NCI-H460 (cell line): ENCODE results near the gene TANGO2. TPM values are rescaled to one million over a fixed set of nuclear protein-coding genes. Genes with fewer than 3 reads are reported as not detected.

Experiments
- DNase-seq: peaks from one replicate; pipeline ENCODE4 v3.0.0-alpha.2; 2016; ENCODE audit warnings: low read depth; ENCODE audit errors: extremely low read depth
- total RNA-seq: library from RNA; depleted of rRNA; stranded (reverse); fragments of >200 nt; shearing (Covaris generic); gene quantifications from 2 replicates; pipeline ENCODE4 v1.2.3, GENCODE V29; 2014

Gene TANGO2
- total RNA-seq, 1 experiment from 2014 or later = 13.0 TPM

DNA sequence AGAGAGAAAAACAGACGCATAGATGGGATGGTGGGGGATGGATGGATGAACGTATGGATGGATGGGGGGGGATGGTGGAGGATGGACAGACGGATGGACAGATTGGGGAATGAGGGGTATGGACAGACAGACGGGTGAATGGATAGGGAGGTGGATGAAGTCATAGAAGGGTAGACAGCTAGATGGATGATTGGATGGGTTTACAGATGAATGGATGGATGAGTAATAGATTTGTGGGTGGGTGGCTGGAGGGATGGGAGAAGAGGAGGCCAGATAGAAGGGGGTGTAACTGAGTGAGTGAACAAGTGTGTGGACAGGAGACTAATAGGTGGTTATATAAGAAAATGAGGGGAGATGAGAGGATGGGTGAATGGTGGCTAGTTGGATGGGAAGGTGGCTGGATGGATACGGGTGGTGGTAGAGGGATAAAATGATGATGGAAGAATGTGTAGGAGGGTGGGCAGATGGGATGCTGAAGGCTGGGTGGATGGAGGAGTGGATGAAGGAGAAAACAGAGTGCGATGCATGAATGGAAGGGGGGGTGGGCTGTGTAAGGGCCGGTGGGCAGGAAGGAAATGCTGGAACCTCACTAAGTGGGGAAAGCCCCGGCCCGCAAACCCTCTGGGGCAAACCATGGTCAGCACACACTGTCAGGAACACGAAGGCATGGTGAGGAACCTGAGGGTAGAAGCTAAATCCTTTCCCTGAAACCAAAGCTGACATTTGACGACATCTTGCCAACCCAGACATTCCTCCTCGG lies 25.9 kb upstream of the TANGO2 start:
- DNase-seq = no peak

DNA sequence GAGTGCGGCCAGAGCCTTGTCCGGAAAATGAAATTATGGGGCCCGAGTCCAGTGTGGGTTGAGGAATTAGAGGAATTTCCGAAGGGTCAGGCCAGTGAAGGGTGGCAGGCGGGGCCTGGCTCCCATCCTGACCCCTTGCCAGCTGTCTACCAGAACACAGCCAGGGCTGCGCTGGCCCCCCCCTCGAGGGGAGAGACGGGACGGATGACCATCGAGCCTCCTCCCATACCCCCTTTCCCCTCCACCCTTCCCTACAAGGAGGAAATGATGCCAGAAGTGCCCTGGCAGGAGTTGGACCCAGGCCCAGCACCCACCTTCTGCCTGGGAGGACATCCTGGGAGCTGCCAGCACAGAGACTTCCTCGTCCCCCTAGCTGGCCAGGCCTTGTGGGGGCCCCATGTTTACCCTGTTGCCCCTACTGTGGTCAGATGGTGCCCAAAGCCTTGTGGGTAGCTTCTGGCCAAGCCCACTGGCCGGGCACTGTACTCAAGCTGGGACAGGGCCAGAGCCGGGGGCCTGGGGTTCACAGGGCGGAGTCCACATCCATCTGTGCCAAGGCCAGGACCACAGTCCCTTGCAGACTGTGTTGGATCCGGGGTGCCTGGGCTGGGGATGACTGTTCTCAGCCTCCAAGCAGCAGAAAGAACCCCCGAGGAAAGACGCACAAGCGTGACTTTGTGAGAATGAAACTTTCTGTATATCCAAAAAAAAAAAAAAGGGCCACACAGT lies 25.1 kb upstream of the TANGO2 start:
- DNase-seq = no peak

DNA sequence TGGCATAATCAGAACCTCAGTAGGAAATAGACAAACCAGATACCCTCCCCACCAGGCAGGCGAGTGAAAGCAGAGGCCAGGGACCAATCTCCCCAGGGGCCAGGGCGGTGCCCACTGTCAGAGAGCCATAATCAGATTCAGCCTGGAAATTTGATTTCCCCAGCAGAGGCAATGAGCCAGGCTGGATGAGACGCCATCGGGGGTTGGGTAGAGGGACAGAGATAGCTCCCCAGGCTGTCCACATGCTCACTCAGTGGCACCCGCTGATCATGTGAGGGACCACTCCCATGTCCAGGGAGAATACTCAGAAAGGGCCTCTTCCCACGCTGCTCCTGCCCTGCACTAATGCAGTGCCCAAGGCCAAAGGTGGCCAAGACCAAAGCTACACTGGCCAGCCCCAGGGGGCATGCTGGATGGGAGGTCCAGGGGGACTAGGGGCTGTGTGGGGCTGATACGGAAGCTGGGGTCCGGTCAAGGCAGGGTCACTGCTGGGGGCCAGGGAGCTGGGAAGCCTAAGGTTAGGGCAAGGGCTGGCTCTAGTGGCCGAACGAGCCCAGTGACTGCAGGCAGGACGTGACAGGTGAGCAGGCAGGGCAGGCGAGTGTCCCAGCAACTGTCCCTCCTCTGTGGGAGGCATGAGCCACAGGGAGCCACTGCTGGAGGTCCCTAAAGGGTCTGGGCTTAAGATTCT lies 24.1 kb upstream of the TANGO2 start:
- no peak for DNase-seq

DNA sequence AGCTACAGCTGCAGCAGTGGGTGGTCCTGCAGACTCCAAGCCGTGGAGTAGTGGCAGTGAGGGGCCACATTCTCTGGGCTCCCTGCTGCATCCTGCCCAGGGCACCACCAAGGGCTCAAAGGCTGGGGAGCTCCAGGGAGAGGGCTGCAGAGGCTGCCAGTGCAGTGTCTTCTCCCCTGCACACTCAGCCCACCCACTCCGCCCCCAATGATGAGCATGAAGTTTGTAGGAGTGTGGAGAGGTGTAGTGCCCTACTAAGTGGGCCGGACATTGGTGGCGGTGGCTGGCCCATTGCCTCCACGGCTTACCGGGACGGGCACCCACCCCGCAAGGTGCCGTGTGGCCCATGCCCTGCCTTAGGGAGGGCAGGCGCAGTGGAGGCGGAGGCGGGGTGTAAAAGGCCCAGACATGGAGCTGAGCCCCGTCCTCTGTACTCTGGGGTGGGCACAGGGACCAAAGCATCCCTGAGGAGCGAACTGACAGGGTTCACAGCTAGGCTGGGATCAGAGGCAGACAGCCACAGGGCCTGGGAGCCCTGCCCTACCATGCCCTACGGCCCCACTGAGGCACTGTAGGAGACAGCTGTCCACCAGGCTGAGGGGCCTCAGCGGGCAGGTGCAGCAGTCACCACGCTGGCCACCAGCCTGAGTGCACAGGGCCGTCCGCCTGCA lies 23.2 kb upstream of the TANGO2 start:
- no peak for DNase-seq

DNA sequence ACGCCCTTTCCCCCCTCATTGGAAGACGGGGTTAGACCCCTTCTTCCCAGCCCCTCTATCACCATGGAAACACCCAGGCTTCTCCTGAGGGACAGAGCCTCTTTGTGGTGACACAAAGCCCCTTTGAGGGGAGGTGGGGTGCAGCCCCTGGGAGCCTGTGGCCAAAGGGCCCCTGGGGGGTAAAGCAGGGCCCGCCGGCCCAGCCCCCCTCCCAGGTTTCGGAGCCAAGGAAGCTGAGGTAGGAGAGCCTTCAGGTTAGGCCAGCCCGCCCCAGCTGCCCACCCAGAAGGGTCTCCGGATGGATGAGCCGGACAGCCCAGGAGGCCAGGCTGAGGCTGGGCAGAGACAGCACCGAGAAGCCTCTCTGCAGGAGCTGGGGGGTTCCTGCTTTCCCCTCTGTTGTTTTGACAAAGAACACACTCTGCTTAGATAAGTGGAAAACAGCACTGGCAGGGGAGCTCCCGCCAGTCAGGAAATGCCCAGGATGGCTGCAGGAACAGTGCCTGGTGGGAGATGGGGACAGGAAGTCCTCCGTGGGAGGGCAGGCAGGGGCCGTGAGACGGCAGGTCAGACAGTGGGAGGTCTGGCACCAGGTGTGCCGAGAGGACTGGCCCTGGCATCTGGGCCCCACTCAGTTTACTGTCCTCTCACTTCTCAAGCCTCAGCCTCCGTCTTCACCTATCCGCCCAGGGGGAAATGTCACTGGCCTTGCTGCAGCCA lies 22.5 kb upstream of the TANGO2 start:
- DNase-seq = no peak

DNA sequence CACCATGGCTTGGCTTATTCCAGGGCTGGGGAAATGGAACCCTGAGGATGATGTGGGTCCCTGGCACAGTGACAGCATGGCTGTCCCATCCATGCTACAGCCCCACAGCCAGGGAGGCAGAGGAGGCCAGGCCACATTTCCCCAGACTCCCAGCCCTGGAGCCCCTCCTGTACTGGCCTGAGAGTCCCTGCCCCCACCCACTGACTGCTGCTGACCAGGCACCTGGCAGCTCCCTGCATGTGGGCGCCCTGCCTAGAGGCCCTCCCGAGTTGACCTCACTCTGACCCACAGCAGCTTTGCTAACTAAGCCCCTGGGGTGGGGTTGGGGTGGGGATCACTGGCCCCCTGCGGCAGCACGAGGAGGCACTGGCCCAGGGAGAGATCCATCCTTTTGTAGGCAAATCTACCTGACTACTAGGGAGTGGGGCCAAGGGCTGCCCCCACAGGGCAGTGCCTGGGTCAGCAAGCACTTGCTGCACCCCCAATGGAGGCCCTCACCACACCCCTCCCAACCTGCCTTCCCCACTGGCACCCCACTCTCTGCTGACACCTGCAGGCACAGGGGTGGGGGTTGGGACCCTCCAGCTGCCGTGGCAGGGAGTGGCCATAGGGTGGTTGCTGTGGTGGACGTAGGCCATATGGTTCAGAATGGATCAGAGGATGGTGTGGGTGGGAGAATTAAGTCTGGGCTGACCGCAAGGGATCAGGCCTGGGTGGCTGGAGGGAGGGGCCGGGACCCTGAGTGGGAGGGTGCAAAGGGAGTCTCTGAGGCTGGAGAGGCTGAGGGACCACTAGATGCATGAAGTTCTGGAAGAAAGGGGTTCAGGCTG lies 21.7 kb upstream of the TANGO2 start:
- no peak for DNase-seq

DNA sequence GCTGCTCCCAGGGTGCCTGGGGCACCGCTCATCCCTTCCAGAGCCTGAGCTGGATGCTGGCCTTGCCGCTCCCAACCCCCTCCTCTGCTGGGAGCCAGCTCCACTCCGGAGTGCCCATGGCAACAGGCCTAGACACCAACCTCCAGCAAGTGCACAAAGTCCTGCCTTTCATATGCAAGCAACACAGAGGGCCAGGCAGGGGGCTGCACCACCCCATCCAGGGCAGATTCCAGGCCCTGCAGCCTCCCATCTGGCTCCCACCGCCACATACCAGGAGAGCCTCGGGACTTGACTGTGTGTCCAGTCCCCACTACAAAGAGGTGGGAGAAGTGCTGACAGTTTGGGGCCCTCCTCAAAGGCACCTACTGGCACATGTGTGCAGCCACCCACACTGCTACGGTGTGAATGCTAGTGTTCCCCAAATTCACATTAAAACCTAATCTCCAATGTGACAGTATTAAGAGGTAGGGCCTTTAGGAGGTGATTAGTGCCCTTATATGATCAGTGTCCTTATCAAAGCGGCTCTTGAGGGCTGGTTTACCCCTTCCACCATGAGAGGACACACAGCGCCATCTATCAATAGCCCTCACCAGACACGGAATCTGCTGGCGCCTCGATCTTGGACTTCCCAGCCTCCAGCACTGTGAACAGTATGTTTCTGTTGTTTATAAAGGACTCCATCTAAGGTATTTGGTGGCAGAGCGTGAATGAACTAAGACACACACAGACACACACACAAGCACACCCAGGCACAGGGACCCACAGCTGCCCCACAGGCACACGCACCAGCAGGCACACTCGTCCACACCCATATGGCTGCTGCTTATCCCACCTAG lies 20.4 kb upstream of the TANGO2 start:
- no peak for DNase-seq

DNA sequence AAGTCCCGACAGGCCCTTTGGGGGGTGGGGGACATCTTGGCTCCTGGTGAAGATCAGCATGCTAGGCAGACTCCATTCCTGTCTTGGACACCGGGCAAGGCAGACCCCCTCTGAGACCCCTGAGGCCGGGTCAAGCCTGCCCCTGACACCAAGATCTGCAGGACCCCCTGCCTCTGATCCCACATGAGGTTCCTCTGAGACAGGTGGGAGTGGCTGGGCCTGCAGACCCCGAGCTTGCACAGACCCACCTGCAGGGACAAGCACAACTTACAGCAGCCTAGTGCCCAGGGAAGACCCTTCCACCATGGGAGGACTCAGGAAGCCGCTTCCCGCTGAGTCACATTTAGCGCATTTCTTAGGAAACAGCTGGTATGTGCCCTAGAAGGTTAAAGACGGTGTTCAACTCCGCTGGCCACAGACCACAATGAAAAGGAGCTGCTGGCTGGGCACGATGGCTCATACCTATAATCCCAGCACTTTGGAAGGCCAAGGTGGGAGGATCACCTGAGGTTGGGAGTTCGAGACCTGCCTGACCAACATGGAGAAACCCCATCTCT lies 19.8 kb upstream of the TANGO2 start:
- DNase-seq = no peak

DNA sequence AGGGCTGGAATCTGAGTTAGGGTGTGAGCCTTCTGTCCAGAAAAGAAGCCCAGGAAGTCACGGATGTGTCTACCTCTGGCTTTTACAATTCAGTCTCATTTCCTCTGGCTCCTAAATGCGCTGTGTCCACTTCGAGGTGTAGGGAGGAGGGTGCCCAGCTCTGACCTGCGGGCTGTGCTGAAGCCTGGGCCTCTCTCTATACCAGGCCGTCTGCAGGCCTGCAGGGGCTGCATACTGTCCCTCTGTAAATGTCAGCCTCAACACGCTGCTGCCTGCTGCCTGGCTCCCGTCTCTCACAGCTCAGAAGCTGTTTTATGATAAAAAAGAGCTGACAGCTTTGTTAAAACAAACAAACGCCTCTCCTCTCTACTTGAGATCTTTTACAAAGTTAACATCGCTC lies 18.8 kb upstream of the TANGO2 start:
- no peak for DNase-seq

DNA sequence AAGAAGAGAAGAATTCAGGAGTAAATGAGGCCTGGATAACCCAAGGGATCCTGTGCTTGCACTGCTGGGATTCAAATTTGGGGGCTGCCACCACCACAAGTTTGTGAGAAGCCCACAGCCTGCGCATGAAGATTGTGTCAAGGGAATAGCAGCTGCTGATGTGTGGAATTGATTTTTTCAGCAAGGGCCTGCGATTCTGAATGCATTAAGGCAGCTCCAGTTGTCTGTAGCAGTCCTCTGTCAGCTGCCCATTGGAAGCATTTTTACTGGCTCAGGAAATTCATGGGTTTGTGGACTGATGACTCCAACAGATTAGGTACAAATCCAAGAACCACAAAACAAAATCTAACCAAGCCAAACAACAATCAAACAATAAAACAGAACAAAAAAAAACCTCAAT lies 18.3 kb upstream of the TANGO2 start:
- no peak for DNase-seq

DNA sequence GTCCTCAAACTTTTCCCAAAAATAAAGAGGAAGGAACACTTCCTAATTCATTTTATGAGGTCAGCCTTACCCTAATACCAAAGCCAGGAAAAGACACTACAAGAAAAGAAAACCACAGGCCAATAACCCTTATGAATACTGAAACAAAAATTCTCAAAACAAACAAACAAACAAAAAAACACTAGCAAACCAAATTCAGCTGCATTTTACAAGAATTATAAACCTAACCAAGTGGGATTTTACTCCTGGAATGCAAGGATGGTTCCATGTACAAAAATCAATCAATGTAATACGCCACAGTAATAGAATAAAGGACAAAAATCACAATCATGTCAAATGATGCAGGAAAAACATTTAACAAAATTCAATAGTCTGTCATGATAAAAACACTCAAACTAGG lies 17.6 kb upstream of the TANGO2 start:
- DNase-seq = no peak

DNA sequence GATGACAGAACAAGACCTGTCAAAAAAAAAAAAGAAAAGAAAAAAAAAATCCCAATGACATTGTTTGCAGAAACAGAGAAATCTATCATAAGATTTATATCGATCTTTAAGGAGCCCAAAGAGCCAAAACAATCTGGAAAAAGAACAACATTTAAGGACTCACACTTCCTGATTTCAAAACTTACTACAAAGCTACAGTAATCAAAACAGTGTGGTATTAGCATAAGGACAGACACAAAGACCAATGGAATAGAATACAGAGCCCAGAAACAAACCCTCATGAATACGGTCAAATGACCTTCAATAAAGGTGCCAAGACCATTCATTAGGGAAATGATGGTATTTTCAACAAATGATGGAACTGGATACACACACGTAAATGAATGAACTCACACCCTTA lies 16.4 kb upstream of the TANGO2 start:
- no peak for DNase-seq

DNA sequence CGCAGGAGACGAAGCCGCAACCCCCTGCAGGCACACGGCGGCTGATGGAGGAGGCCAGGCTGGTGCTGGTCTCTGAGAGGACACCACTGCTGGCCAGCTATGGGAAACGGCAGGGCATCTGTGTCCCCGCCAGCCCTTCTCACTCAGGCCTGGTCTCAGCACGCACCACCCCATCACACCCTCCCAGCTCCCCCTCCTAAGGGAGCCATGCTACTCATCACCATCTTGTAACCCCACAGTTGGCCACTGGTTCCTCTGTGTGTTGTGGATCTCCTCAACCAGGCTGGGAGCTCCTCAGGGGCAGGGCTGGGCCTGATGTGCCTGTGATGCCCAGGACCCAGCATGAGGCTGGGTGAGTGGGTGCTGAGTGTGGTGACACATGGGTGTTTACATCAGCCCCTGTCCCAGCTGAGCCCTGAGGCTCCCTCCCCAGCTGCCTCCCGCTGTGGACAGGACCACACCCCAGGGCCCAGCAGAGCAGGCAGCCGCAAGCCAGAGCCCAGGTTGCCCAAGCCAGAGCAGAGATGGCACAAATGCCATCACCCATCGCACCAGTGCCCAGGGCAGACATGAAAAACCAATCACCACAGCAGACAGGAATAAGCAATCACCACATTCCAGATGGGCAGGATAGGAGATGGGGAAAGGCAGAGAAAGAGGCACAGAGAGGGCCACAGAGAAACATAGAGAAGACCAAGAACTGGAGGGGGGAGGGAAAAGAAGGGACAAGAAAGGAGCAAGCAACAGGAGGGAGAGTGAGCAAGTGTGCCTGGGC lies 12.5 kb upstream of the TANGO2 start:
- DNase-seq = no peak

DNA sequence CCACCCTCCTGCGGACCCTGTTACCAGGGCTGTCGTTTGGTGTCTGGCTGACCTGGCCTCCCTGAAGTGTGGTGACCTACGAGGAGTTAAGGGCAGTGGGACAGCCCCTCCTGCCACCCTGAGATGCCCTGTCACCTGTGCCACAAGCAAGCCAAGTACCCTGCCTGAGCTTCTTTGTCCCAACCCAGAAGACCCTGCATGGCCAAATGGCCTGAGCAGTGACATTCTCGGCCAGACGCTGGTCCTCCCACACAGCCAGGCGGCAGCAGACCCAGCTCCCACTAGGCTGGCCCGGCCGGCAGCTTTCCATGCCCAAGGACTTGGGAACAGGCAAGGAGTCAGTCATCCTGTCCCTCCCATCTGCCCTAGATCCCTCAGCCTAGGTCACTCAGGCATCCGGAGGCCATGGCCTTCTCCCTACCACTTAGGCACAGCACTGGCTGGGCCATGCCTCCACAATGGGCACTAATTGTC lies 11.9 kb upstream of the TANGO2 start:
- DNase-seq = no peak

DNA sequence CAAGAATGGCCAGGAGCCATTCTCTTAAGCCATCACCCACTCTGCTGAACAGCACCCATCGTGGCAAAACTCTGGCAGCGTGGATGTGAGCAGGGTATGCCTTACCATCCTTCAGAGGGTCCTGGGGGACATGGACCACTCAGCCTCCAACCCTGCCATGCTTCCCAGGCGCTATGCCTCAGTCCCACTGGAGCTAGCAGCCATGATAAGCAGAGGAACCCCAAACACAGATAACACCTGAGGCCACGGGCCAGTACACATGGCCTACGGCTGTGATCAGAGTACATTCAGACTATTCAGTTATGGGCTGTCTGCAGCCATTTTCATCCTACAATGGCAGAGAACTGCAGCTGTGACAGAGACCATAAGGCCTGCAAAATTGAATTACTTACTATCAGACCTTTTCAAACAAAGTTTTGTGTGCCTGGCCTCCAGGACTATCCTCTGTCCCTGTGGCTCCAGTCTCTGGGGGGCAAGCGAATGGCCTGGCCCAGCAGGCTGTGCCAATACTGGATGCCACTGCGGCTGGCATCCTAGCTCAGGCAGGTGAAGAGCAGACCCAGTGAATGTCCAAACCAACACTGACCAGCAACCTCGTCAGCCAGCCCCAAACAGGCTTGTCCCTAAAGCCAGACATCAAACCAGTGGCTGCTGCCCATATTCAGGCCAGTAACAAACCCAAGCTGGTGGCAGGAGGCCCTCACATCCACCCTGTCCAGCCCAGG lies 11.2 kb upstream of the TANGO2 start:
- DNase-seq = no peak

DNA sequence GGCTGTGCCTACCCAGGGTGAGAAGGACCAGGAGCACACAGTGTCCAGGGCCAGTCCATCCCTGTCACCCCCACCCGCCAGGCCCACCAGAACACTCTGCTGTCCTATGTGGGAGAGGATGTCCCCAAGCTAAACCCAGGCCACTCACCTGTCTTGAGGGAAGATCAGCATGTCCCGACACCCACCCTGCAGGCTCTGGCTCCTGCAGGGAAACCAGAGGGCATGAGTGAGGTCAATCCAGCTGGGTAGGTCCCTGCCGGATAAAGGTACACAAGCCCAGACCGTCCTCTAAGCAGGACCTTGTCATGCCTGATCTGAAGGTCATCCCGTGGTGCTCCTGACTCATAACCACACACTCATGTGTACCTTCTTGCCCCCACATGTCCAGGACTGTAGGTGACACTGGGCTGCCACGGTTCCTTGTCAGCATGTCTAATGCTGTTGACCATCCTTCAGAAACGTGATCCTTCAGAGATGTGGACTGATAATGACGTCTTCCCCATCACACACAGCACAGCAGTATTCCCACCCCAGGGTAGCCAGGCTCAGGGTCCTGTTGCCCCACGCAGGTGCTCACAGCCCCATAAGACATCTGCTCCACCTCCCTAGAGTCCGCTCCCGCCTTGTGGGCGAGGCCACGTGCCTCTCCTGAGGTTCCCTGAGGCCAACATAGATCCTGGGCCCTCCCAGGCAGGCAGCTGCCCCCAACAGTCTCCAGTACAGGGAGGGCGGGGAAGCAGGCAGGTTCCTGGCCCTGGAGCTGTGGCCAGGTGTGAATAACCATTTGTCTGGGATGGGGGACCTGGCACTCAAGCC lies 10.4 kb upstream of the TANGO2 start:
- no peak for DNase-seq
